HepG2 (cell line): ENCODE data around the gene HECTD1. TPM values are rescaled to one million over a fixed set of nuclear protein-coding genes. Genes with fewer than 3 reads are reported as not detected.
"Not testable (repeated sequence)": the region's sequence is repeated elsewhere in the genome, so short reads cannot be mapped to it uniquely, and the experiment has no call there.

ENCODE experiments used
- ATAC-seq: fragments of 200-7000 bp; cut with Tn5 transposase; 3 replicates; pipeline ENCODE4 v1.9.1; 2020; ENCODE audit warnings: mild to moderate bottlenecking, moderate library complexity
- BruUV-seq: library from RNA; stranded (reverse); fragments of 400-500 nt; replicated peaks from 2 replicates; lab custom pipeline; 2021; lab: Mats Ljungman, UMichigan
- CTCF ChIA-PET: fragments of 300-600 bp; formaldehyde crosslinking; extraction: SDS; loops from one replicate; lab custom pipeline; 2021; ENCODE audit warnings: low total read pairs, inconsistent platforms, low intra/inter-chr PET ratio; lab: Yijun Ruan, JAX
- POLR2A ChIA-PET: fragments of 350-600 bp; sonication (Branson Sonifier 250); formaldehyde crosslinking; loops from one replicate; lab custom pipeline; 2020; ENCODE audit warnings: antibody characterized with exemption, inconsistent platforms; lab: Yijun Ruan, JAX
- DNase-seq: peaks from one replicate; pipeline ENCODE4 v3.0.0-alpha.2; 2015; ENCODE audit warnings: low spot score
- FAIRE-seq: peaks from 3 replicates; lab custom pipeline; 2011; peaks lifted over from hg19 to GRCh38; lab: Jason Lieb, UNC
- H2AFZ ChIP-seq: one replicate; pipeline ENCODE4 v1.6.1; 2011; ENCODE audit warnings: low read length, inconsistent platforms
- H3K27ac ChIP-seq: fragments of 300-600 bp; 3 replicates; pipeline ENCODE4 v1.8.0; 2011; ENCODE audit warnings: mixed run types, mild to moderate bottlenecking, mixed read lengths, low read length, inconsistent platforms; ENCODE audit not compliant: insufficient read depth; ENCODE audit errors: extremely low read length
- H3K27me3 ChIP-seq, 2 experiments: fragments of 200-600 bp in 1 of 2; 2 replicates in 1 of 2; 3 replicates in 1 of 2; pipeline versions ENCODE4 v1.6.0 to v1.8.0; 2011; ENCODE audit warnings: low read length in 2 of 2, mild to moderate bottlenecking in 2 of 2, moderate library complexity in 2 of 2, inconsistent platforms in 1 of 2; ENCODE audit not compliant: insufficient read depth in 2 of 2, control insufficient read depth in 1 of 2
- H3K36me3 ChIP-seq, 2 experiments: fragments of 200-600 bp in 1 of 2; replicated peaks in 1 of 2; 2 replicates in 1 of 2; 3 replicates in 1 of 2; pipeline versions ENCODE4 v1.5.1 to v1.8.0; 2011; ENCODE audit warnings: low read length in 2 of 2, inconsistent platforms in 1 of 2; ENCODE audit not compliant: insufficient read depth in 2 of 2, control insufficient read depth in 1 of 2
- H3K4me1 ChIP-seq: 2 replicates; pipeline ENCODE4 v1.5.1; 2012; ENCODE audit warnings: low read length, inconsistent platforms; ENCODE audit not compliant: insufficient read depth
- H3K4me2 ChIP-seq: 2 replicates; pipeline ENCODE4 v1.6.0; 2011; ENCODE audit warnings: low read depth, low read length, inconsistent platforms
- H3K4me3 ChIP-seq, 3 experiments: fragments of 200-600 bp in 1 of 3; sonication (generic), shearing (Covaris generic) in 1 of 3; replicated peaks in 1 of 3; 2 replicates each; pipeline ENCODE4 v1.5.1; 2011 to 2016; ENCODE audit warnings: low read length in 3 of 3, inconsistent platforms in 2 of 3, low read depth in 2 of 3, mild to moderate bottlenecking in 2 of 3, control low read depth in 1 of 3, mixed read lengths in 1 of 3; ENCODE audit not compliant: insufficient read depth in 1 of 3
- H3K79me2 ChIP-seq: one replicate; pipeline ENCODE4 v1.6.1; 2011; ENCODE audit warnings: low read length, inconsistent platforms; ENCODE audit not compliant: insufficient read depth
- H3K9ac ChIP-seq: 2 replicates; pipeline ENCODE4 v1.6.0; 2011; ENCODE audit warnings: mild to moderate bottlenecking, low read depth, low read length, inconsistent platforms; ENCODE audit not compliant: insufficient read depth
- H3K9me3 ChIP-seq: 2 replicates; pipeline ENCODE4 v1.5.1; 2012; ENCODE audit warnings: mild to moderate bottlenecking, low read length
- H4K20me1 ChIP-seq: 2 replicates; pipeline ENCODE4 v1.6.0; 2011; ENCODE audit warnings: inconsistent platforms, mild to moderate bottlenecking, low read length, moderate library complexity; ENCODE audit not compliant: insufficient read depth
- REXO4 ChIP-seq: sonication (generic); formaldehyde crosslinking; IDR thresholded peaks from 2 replicates; pipeline ENCODE4 v1.8.0; 2022; ENCODE audit warnings: missing genetic modification reagents, mild to moderate bottlenecking, borderline replicate concordance
- RFX3 ChIP-seq: IDR thresholded peaks from 2 replicates; pipeline ENCODE4 v1.6.1; 2016; ENCODE audit warnings: missing biosample characterization, missing genetic modification reagents
- SRF ChIP-seq: IDR thresholded peaks from 2 replicates; pipeline ENCODE4 v1.6.1; 2011; ENCODE audit warnings: mild to moderate bottlenecking, low read depth, low read length, moderate library complexity
- ZNF296 ChIP-seq: sonication (generic); formaldehyde crosslinking; conservative IDR thresholded peaks from 2 replicates; pipeline ENCODE4 v1.5.0; 2020; ENCODE audit warnings: mild to moderate bottlenecking, missing genetic modification reagents
- ZNF446 ChIP-seq: sonication (generic); formaldehyde crosslinking; IDR thresholded peaks from 2 replicates; pipeline ENCODE4 v1.5.0; 2020; ENCODE audit warnings: mild to moderate bottlenecking, missing genetic modification reagents
- ZNF569 ChIP-seq: sonication (generic); formaldehyde crosslinking; IDR thresholded peaks from 2 replicates; pipeline ENCODE4 v1.5.0; 2020; ENCODE audit warnings: mild to moderate bottlenecking, missing genetic modification reagents, moderate library complexity, borderline replicate concordance
- ZNF709 ChIP-seq: sonication (generic); formaldehyde crosslinking; IDR thresholded peaks from 2 replicates; pipeline ENCODE4 v1.5.0; 2020; ENCODE audit warnings: mild to moderate bottlenecking, missing genetic modification reagents
- WGBS: methylation state at CpG from one replicate; pipeline ENCODE4 v1.1.6; 2017; ENCODE audit warnings: low lambda C conversion rate; 5-methylcytosine and 5-hydroxymethylcytosine counted together
- in situ Hi-C: cut with HindIII; loops from 2 replicates; pipeline ENCODE4 v1.10.0; 2017; ENCODE audit warnings: low pct_unique_long_range_greater_than_20kb; ENCODE audit not compliant: extremely low pct_ligation_motif_present
- intact Hi-C: fragments of 100-400 bp; cut with micrococcal nuclease; formaldehyde crosslinking; loops from one replicate; pipeline ENCODE4 v1.10.0; 2022; ENCODE audit not compliant: unreplicated experiment
- polyA plus RNA-seq, 8 experiments: library from polyadenylated mRNA; depleted of rRNA in 3 of 8; stranded (reverse) in 7 of 8; unstranded in 1 of 8; fragments of >200 nt; fragmentation: Illumina TruSeq in 4 of 8; extraction: Trizol in 4 of 8; gene quantifications; 2 replicates each; pipeline versions ENCODE4 v1.2.1 to v1.2.3, GENCODE V29; 2011 to 2016; ENCODE audit warnings: low read depth in 4 of 8, missing spikeins in 1 of 8, mixed read lengths in 1 of 8; ENCODE audit not compliant: insufficient read depth in 1 of 8
- total RNA-seq, 5 experiments: library from RNA; depleted of rRNA; stranded (reverse); fragments of >200 nt; fragmentation: Illumina TruSeq; extraction: Trizol; gene quantifications; 2 replicates each; pipeline ENCODE4 v1.2.3, GENCODE V29; 2016; ENCODE audit warnings: low read depth in 1 of 5

Gene HECTD1
- total and polyA plus RNA-seq, 2 of the 13 experiments (the other 11 are each of a cell fraction or from before 2014, with no cell fraction given), result 312 to 560 TPM

DNA sequence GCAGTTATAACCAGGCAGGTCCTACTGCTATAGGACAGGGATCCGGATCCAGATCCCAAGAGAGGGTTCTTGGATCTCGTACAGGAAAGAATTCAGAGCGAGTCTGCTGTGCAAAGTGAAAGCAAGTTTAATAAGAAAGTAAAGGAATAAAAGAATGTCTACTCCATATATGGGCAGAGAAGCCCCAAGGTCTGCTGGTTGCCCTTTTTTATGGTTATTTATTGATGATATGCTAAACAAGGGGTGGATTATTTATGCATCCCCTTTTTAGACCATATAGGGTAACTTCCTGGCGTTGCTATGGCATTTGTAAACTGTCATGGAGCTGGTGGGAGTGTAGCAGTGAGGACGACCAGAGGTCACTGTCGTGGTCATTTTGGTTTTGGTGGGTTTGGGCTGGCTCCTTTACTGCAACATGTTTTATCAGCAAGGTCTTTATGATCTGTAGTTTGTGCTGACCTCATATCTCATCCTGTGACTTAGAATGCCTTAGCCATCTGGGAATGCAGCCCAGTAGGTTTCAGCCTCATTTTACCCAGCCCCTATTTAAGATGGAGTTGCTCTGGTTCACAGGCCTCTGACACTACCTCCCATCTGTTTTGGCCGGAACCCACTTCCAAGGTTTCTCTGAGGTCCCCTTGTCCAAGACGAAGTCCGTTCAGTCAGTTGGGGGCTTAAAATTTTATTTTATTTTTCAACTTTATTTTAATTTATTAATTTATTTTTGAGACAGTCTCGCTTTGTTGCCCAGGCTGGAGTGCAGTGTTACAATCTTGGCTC, 34.8 kb upstream of the HECTD1 start:
- H4K20me1 ChIP-seq, DNase-seq, H3K9ac ChIP-seq, CTCF ChIA-PET, intact Hi-C loops, H3K4me3 ChIP-seq, H3K79me2 ChIP-seq, H2AFZ ChIP-seq, FAIRE-seq, H3K27ac ChIP-seq, H3K4me2 ChIP-seq, H3K36me3 ChIP-seq, ATAC-seq, BruUV-seq, in situ Hi-C loops, H3K27me3 ChIP-seq, H3K9me3 ChIP-seq: not testable (repeated sequence)
- H3K4me1 ChIP-seq, result peaks cover 29% of the 10 kb centered on the region
- 82% methylated on average over 10 of the region's 10 CpGs for WGBS
- POLR2A ChIA-PET, result interaction anchor here (1.5 to 2.5 kb wide), 4 partner anchors 9 to 35 kb away, joined by 4 to 8 read pairs (median 6); partner anchors contain the start of gene HECTD1
- TF ChIP-seq SRF, result peak; percentile 87
- TF ChIP-seq ZNF446 (CRISPR knock-in tag), result peak; percentile 65; the same call in 1 of the 2 replicates
- 0 out of 2 replicates have a peak, but pooled peaks have one; percentile 29 for TF ChIP-seq ZNF709
- peak; percentile 44; the same call in 1 of the 2 replicates for TF ChIP-seq RFX3
- 0 out of 2 replicates have a peak, but pooled peaks have one; percentile 17 for TF ChIP-seq ZNF296 (CRISPR knock-in tag)
- 0 out of 2 replicates have a peak, but pooled peaks have one; percentile 22 for TF ChIP-seq ZNF569 (CRISPR knock-in tag)
- TF ChIP-seq REXO4, result peak; percentile 35; the same call in 1 of the 2 replicates
